GM19468 (cell line): ENCODE measurements around the gene MROH7.

ENCODE experiments used
- ATAC-seq: cut with Tn5 transposase; IDR thresholded peaks from one replicate; pipeline ENCODE4 v1.9.1; 2021; ENCODE audit warnings: mild to moderate bottlenecking, moderate library complexity, moderate number of reproducible peaks; ENCODE audit not compliant: unreplicated experiment; ENCODE audit errors: extremely low read depth

Gene MROH7

GRCh38 chr1:54640863-54641836 is at the start of gene MROH7:
Gene MROH7, plus strand, starts transcription at chr1:54641786. Its CDS starts 11,141 bp downstream, at chr1:54652927.
- ATAC-seq, result no peak

- no peak for ATAC-seq
These were observed 47.9 kb upstream of the MROH7 start for GRCh38 chr1:54593571-54594160.

- ATAC-seq, result no peak
These were observed 47.1 kb upstream of the MROH7 start for GRCh38 chr1:54594463-54594862.

GRCh38 chr1:54595956-54596498 is 45.6 kb upstream of the MROH7 start:
- no peak for ATAC-seq

GRCh38 chr1:54596756-54597155 is 44.8 kb upstream of the MROH7 start:
- no peak for ATAC-seq

- ATAC-seq, result no peak
These were observed 44.0 kb upstream of the MROH7 start for GRCh38 chr1:54597455-54598030.

- no peak for ATAC-seq
These were observed 42.3 kb upstream of the MROH7 start for GRCh38 chr1:54599211-54599823.

GRCh38 chr1:54600947-54601721 is 40.5 kb upstream of the MROH7 start:
- ATAC-seq, result no peak

- ATAC-seq, result no peak
These were observed 39.9 kb upstream of the MROH7 start for GRCh38 chr1:54601730-54602129.

- ATAC-seq, result no peak
These were observed 39.0 kb upstream of the MROH7 start for GRCh38 chr1:54602554-54602953.

GRCh38 chr1:54603241-54603640 is 38.3 kb upstream of the MROH7 start:
- ATAC-seq, result no peak

- ATAC-seq, result no peak
These were observed 37.5 kb upstream of the MROH7 start for GRCh38 chr1:54604051-54604450.

GRCh38 chr1:54604572-54605370 is 36.8 kb upstream of the MROH7 start:
- ATAC-seq, result no peak

- ATAC-seq, result no peak
These were observed 35.2 kb upstream of the MROH7 start for GRCh38 chr1:54606096-54606989.

- ATAC-seq, result no peak
These were observed 34.6 kb upstream of the MROH7 start for GRCh38 chr1:54606990-54607325.

GRCh38 chr1:54607821-54608565 is 33.6 kb upstream of the MROH7 start:
- ATAC-seq, result no peak

- no peak for ATAC-seq
These were observed 32.9 kb upstream of the MROH7 start for GRCh38 chr1:54608566-54609230.
